NB4 (cell line): ENCODE results near the gene NANOGP8.

Experiments
- POLR2A ChIP-seq: IDR thresholded peaks from 2 replicates; pipeline ENCODE4 v1.6.1; 2011; ENCODE audit warnings: mild to moderate bottlenecking; ENCODE audit not compliant: insufficient read length; ENCODE audit errors: extremely low read depth
- TF ChIP-seq, protein P1 (sequence below): IDR thresholded peaks from one replicate; pipeline ENCODE4 v1.5.1; 2012; ENCODE audit warnings: low read depth, low read length
- TF ChIP-seq, protein P2 (sequence below): IDR thresholded peaks from 2 replicates; pipeline ENCODE4 v1.6.1; 2011; ENCODE audit warnings: low read depth, low read length

DNA sequence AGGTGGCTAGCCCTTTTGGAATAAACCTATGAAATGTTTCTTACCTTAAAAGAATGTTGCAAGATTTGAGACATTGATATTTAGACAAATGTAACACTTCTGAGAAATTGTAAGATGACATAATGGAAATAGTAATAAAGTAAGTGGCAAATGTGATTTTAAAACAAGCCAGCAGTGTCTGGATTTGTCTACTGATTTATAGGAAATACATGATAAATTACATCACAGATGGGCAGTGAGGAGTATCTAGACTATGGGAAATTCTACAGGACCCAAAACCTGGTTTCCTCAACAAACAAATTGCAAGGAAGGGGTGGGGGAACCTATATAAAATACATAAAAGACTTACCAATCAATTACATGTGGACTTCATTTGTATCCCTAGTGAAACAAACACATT, 37.1 kb downstream of the NANOGP8 start:
- TF ChIP-seq, protein P1, sequence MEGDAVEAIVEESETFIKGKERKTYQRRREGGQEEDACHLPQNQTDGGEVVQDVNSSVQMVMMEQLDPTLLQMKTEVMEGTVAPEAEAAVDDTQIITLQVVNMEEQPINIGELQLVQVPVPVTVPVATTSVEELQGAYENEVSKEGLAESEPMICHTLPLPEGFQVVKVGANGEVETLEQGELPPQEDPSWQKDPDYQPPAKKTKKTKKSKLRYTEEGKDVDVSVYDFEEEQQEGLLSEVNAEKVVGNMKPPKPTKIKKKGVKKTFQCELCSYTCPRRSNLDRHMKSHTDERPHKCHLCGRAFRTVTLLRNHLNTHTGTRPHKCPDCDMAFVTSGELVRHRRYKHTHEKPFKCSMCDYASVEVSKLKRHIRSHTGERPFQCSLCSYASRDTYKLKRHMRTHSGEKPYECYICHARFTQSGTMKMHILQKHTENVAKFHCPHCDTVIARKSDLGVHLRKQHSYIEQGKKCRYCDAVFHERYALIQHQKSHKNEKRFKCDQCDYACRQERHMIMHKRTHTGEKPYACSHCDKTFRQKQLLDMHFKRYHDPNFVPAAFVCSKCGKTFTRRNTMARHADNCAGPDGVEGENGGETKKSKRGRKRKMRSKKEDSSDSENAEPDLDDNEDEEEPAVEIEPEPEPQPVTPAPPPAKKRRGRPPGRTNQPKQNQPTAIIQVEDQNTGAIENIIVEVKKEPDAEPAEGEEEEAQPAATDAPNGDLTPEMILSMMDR, result no peak
- no peak for TF ChIP-seq POLR2A
- TF ChIP-seq, protein P2, sequence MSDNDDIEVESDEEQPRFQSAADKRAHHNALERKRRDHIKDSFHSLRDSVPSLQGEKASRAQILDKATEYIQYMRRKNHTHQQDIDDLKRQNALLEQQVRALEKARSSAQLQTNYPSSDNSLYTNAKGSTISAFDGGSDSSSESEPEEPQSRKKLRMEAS, result no peak
